Uterus (tissue), 2 donors: ENCODE measurements around the gene ST7.

ENCODE experiments used
- CTCF ChIP-seq, 4 experiments: fragments of 200-600 bp in 2 of 4; fragments of 450-650 bp in 2 of 4; sonication (generic) in 2 of 4; IDR thresholded peaks; one replicate each; pipeline ENCODE4 v1.5.1; 2016 to 2019; ENCODE audit warnings: antibody characterized with exemption in 4 of 4, mild to moderate bottlenecking in 2 of 4, moderate library complexity in 1 of 4
- POLR2A ChIP-seq, 2 donors: fragments of 450-650 bp; IDR thresholded peaks; one replicate each; pipeline ENCODE4 v1.6.1; 2016; ENCODE audit warnings: antibody characterized with exemption in 2 of 2, mild to moderate bottlenecking in 1 of 2, moderate library complexity in 1 of 2

DNA sequence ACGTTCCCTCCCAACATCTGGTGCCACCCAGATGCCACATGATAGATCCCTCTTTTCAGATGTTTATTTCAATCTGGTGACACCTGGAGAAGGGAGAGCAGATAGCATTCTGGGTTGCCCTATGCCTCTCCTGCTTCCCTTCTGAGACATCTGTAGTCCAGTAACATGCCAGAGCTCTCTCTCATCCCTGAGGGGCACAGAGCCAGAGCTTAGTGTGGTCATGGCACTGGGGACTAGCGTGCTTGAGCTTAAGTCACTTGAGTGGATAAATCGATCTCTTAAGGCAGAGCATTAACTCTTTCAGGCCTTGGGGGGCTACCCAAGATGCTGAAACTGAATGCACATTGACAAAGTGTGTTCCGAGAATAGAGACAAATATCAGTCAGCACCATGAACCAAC is 321.6 kb downstream of the ST7 start:
- TF ChIP-seq CTCF (IDR thresholded peaks at IDR 0.05) (no peak), POLR2A (IDR thresholded peaks at IDR 0.05) (no peak)
